Stimulated activated CD8-positive, alpha-beta memory T cell treated with anti-CD3 and anti-CD28 coated beads, Interleukin-12 subunit alpha, Interleukin-12 subunit beta, amount 100 ng/mL, for 1 hour (primary cell): ENCODE data around the gene MGAT3.

Source experiments
- DNase-seq: peaks from one replicate; pipeline ENCODE4 v3.0.0-alpha.2; 2020; ENCODE audit warnings: low read depth

Gene MGAT3

GRCh38 chr22:39529487-39529851, 72.7 kb downstream of the MGAT3 start:
- no peak for DNase-seq

DNA sequence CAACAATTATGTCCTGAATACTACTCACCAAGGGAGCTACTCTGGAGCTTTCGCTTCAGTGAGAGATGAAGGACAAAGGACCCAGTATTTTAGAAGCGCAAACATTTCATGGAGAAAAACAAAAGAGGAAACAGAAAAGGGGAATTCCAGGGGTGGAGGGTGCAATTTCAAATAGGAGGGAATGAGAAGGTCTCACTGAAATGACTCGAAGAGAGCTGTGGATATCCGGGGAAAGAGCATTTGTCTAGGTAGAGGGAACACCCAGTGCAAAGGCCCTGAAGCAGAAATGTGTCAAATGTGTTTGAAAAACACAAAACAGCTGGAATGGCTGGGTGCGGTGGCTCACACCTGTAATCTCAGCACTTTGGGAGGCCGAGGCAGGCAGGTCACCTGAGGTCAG, 73.3 kb downstream of the MGAT3 start:
- DNase-seq: no peak

- no peak for DNase-seq
Measured at GRCh38 chr22:39530692-39531331, 74.0 kb downstream of the MGAT3 start.

GRCh38 chr22:39532215-39533073, 75.6 kb downstream of the MGAT3 start, which contains the start of gene RPS19BP1:
RPS19BP1 (minus strand) TSS chr22:39532748; CDS start chr22:39532738, 10 bp downstream.
- peak; percentile 98 for DNase-seq

DNA sequence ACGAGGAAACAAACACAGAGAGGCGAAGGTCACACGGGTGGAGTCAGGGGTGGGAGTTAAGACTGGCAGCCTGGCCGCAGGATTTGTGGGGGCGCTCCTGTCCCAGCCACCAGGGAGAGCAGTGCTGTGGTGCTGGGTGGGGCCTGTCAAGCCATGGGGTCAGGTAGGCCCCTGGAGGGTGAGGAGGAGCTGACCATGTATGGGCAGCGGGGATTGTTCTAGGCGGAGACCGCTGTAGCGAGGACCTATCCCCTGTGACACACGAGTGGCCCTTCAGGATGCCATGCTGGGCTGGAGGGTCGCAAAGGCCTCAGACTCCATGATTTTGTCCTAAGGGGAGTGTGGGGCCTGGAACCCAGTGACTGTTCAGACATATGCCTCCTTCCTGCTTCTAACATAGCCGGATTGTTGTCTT, 77.3 kb downstream of the MGAT3 start:
- DNase-seq: no peak

DNA sequence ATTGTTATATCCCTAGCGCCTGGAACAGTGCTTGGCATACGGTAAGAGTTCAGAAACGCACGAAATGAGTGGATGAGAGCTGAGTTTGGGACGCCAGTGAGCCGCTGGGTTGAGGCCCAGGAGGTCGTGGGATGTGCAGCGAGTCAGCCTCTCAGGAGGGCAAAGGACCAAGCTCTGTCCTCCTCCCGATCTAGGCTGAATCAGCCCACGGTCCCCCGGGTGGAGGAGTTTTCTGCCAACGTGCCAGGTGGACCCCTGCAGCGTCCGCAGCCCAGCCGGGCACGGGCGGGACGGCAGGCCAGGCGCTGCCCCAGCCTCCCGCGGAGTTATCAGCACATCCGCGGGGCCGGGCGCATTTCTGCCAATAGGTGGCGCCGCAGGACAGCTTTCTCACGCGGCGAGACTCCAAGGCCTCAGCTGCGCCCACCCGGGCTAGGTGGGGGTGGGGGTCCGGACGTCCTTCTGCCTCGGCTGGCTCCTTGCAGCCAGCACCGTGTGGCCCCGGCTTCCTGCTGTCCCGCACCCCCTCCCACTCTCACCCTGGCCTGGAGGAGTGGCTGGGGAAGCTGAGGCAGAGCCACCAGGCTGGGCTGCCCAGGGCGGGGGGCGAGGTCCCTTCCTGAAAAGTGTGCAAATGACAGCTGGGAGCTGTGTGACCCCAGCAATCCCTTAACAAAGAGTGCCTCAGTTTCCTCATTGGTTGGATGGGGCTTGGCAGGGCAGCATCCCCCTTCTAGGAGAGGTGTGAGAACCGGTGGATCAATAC, 78.0 kb downstream of the MGAT3 start:
- DNase-seq: peak; percentile 71

- no peak for DNase-seq
Measured at GRCh38 chr22:39535357-39535725, 78.5 kb downstream of the MGAT3 start.

- DNase-seq: no peak
Measured at GRCh38 chr22:39535831-39536449, 79.1 kb downstream of the MGAT3 start.

DNA sequence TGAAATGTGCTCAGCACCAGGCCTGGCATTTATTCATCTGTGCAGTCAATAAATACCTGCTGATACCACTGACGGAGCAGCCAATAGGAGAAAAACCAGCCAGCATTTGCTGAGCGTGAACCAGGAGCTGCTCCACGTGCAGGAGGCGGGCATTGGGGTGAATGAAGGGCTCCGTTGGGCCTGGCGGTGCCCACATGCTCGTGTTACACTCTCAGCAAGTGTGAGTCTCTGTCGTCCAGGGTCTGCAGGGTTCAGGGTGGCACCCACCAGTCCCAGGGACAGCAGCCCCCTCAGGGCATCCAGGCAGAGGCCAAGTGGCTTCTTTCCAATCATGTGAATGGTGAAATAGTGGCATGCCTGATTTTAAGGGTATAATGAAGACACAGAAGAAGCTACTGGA, 79.9 kb downstream of the MGAT3 start:
- no peak for DNase-seq

GRCh38 chr22:39537975-39538374, 81.2 kb downstream of the MGAT3 start:
- DNase-seq: no peak
